ENCODE data around the gene PIK3R2. TPM values are rescaled to one million over a fixed set of nuclear protein-coding genes. Genes with fewer than 3 reads are reported as not detected.

The PIK3R2 gene
- total RNA-seq, 1 donor from 2014 or later, result 14.8 TPM

- no peak for DNase-seq (ENCODE audit: low spot score)
Observed at GRCh38 chr19:18171605-18172327, 18.8 kb downstream of the PIK3R2 start.

DNA sequence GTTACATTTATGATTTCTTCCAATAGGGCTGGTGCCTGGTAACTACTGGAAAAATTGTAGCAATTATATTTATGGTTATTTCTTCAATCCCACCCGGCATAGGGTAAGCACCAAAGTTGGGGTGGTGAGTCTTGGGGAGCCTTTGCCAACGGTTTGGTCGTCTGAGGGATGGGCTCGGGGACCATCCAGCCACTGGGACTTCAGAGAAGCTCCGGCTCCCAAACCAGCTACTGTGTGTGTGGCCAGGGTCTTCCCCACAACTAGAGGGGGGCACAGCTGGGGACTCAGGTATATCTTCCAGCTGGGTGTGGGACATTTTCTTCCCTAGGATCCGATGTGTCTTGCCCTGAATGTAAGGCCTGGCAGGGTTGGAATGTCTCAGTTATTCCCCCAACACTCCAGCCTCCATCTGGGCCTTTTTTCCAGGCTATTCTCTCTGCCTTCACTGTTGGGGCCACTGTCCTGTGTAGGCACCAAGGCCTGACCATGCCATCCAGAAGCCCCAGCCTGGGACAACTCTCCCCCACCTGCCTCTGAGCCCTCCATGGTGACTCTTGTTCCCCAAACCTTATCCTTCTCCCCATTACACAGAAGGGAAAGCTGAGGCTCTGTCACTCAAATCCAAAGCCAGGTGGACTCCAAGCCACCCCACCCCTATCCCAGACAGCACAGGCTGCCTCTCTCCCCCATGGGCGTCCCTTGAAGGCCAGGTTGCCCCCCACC, 19.5 kb downstream of the PIK3R2 start:
- DNase-seq (ENCODE audit: low spot score), result no peak

DNA sequence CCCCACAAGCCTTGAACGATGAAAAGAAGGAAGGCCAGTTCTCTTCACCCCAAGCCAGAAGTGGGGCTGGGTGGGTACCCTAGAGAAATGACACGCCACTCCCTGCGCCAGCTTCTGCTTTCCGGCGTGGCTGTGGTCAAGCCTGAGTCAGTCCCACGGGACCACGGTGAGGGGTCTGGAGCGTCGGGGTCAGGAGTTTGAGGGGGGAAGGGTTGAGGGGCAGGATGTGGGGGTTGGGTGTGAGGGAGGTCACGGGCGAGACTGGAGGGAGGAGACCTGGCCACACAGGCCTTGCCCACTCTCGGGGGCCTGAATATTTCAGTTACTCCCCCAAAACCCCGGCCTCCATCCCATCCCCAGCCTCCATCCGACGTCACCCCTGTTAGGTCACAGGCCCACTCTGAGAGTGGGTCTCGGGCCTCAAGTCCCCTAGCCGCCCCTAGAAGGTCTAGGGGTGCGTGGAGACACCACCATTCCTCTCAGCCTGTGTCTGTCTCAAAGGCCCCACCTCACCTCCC, 20.1 kb downstream of the PIK3R2 start:
- no peak for DNase-seq (ENCODE audit: low spot score)

DNA sequence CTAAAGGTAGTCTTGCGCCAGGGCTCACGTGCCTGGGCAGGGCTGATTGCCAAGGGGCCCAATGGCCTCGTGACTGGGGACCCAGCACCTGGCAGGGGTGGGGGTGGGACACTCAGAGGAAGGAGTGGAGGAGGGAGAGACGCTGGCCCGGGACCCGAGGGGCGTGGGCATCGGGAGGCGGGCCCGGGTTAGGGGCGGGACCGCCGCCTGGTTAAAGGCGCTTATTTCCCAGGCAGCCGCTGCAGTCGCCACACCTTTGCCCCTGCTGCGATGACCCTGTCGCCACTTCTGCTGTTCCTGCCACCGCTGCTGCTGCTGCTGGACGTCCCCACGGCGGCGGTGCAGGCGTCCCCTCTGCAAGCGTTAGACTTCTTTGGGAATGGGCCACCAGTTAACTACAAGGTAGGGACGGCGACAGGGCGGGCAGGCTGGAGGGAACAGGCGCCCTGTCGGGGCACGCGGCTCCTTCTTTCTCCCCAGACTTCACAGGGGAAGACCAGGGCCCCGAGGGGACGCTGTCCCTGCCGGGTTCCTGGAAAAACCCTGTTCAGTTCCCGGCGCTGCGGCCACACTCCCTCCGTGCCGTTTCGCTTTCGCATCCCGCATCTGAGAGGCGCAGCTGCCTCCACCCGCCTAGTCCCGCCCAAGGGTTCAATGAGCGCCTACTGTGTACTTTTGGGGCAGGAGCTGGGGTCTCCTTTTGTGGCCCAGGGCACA, 20.8 kb downstream of the PIK3R2 start, which contains the start of gene IFI30:
Gene IFI30 (plus strand): TSS at position 242 of the 717 bp plus-strand sequence. CDS start 29 bp downstream, at position 271.
- peak; percentile 94 for DNase-seq (ENCODE audit: low spot score)

DNA sequence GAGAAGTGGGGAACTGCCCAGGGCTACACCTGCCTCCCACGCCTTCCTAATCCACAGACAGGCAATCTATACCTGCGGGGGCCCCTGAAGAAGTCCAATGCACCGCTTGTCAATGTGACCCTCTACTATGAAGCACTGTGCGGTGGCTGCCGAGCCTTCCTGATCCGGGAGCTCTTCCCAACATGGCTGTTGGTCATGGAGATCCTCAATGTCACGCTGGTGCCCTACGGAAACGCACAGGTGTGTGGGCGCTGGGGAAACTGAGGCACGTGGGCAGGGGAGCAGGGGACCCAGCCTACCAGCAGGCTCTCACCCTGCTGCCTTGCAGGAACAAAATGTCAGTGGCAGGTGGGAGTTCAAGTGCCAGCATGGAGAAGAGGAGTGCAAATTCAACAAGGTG, 22.0 kb downstream of the PIK3R2 start:
- no peak for DNase-seq (ENCODE audit: low spot score)

- no peak for DNase-seq (ENCODE audit: low spot score)
Observed at GRCh38 chr19:18176367-18177310, 23.7 kb downstream of the PIK3R2 start.

DNA sequence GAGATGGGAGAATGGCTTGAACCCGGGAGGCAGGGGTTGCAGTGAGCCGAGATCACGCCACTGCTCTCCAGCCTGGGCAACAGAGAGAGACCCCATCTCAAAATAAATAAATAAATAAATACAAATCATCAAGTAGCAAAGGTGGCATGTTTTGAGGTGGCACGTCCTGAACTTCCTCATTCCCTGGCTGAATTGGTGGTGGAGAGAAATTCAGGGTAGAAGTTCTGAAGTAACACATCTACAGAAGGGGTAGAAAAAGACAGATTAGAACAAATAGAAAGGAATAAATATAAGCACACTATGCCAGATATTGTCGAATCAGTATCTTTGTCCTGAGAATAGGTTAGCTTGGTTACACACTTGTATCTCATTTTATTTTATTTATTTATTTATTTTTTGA, 27.0 kb downstream of the PIK3R2 start:
- DNase-seq (ENCODE audit: low spot score), result no peak

DNA sequence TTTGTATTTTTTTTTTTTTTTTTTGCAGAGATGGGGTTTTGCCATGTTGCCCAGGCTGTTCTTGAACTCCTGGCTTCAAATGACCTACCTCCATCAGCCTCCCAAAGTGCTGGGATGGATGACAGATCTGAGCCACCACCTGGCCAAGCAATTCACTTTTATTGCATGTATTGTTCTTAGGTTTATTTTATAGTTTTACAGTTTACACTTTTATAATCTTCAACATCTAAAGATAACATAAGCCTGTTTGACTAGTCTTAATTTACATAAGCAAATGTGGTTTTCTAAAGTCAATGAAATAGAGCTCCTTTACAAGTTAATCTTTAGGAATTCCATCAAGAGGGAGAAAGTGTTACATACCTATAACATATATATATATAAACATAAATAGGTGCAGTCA, 30.6 kb downstream of the PIK3R2 start:
- no peak for DNase-seq (ENCODE audit: low spot score)

DNA sequence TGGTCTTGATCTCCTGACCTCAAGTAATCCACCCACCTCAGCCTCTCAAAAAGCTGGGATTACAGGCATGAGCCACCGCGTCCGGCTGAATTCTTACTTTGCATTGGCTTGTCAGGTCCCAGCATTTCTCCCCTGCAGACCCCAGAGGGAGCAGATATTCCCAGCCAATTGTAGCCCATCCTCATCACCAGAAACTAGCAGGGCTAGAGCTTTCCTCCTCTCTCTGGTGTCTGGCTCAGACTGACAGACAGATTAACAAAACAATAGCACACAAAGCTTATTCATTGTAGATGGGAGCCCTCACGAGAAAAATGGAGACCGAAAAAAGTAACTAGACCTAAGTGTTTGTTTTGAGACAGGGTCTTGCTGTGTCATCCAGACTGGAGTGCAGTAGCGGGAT, 32.6 kb downstream of the PIK3R2 start:
- no peak for DNase-seq (ENCODE audit: low spot score)

- DNase-seq (ENCODE audit: low spot score), result no peak
Observed at GRCh38 chr19:18190278-18190677, 37.3 kb downstream of the PIK3R2 start.

DNA sequence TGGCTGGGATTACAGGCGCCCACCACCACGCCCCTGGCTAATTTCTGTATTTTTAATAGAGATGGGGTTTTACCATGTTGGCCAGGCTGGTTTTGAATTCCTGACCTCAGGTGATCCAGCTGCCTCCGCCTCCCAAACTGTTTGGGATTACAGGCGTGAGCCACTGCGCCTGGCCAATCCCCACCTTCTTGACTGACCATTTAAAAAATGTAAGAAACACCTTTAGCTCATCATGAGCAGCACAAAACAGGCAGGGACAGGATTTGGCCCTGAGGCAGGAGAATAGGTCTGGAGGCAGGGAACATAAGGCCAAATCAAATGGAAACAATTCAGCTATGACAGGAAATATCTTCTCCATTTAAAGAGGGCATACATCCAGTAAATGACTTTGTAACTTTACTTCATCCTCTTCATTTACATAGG, 38.7 kb downstream of the PIK3R2 start:
- DNase-seq (ENCODE audit: low spot score), result no peak

DNA sequence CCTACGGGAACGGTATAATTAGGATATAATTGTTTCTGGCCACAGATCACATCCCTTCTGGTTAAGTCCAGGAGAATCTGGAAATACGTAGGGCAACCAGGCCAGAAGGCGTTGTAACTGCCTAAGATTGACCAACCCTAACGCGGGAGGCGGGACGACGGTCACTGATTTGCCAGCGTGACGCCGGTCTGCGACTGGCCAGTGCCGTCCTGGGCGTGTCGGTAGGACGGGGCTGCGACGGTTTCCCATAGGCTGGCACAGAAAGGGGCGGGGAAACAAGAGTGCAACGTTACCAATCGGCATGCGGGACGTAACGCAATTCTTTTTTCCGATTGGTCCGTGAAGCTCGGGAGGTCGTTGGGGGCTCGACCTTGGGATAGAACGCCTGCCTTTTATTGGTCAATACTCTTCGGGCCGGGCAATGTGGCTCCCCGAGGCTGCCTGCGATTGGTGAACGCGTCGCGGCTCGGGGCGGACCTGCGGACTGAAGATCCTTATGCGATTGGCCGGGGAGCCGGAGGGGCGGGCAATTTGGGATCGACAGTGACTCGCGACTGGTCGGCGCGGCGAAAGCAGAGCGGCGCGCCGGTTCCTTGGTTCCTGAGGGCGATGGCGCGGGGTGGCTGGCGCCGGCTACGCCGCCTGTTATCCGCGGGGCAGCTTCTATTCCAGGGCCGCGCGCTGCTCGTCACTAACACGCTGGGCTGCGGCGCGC, 39.9 kb downstream of the PIK3R2 start, which contains the start of gene MPV17L2:
Gene MPV17L2 (plus strand): TSS at position 546 of the 715 bp plus-strand sequence. CDS start 64 bp downstream, at position 610.
- DNase-seq (ENCODE audit: low spot score), result peak; percentile 100

DNA sequence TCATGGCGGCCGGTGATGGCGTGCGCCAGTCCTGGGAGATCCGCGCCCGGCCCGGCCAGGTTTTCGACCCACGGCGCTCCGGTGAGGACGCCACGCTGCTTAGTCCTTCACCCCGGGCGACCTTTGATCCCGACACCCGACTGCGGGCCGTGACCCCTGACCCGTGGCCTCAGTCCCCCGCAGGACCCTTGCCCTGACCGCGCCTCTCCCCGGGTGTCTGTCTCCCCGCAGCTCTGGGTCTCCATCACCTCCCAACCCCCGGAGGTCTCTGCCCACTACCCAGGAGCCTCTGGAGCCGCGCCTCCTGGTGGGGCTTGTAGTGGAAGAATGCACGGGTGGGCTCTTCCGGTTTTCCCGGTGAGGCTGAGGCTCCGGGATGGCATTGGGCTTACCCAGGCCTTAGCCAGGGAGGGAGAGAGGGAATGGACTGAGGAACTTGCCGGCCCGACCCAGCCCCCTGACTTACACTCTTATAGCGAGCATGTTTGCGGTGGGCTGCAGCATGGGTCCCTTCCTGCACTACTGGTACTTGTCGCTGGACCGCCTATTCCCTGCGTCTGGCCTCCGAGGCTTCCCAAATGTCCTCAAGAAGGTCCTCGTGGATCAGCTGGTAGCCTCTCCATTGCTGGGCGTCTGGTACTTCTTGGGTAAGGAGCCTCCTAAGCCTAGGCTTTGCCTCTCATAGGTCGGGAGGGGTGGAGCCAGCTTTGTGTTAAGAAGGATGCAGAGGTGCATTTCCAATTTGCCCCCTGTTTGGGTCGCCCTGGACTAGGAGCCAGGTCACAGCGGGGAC, 40.6 kb downstream of the PIK3R2 start:
- no peak for DNase-seq (ENCODE audit: low spot score)

DNA sequence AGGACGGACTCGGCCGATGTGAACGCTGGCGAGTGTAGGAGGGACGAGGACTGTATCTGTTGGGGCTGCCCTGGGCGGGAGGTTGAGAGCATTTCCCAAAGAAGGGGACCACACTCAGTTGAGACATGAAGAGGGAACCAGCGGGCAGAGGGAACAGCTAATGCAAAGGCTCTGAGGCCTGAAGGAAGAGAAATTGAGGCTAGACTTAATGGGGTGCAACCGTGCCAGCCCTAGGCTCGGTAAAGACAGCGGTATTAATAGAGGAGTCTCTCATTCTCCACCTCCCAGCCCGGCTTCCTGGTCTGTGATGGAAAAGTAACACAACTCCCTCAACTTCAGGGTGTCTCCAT, 41.2 kb downstream of the PIK3R2 start:
- no peak for DNase-seq (ENCODE audit: low spot score)

GRCh38 chr19:18194554-18195238, 41.7 kb downstream of the PIK3R2 start:
- DNase-seq (ENCODE audit: low spot score), result no peak

DNA sequence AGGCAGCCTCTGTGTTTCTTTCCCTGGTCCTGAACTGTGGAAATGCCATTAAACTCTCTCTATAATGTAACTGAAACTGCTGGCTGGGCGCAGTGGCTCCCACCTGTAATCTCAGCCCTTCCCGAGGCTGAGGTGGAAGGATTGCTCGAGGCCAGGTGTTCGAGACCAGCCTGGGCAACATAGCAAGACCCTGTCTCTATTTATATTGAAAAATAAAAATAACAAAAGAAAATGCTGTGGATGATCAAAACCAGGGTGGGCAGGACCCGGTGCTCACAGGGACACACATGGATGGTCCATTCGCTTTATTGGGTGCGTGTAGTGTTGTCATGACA, 43.5 kb downstream of the PIK3R2 start:
- no peak for DNase-seq (ENCODE audit: low spot score)

GRCh38 chr19:18197306-18197705, 44.3 kb downstream of the PIK3R2 start:
- no peak for DNase-seq (ENCODE audit: low spot score)

- no peak for DNase-seq (ENCODE audit: low spot score)
Observed at GRCh38 chr19:18197941-18198340, 45.0 kb downstream of the PIK3R2 start.

- DNase-seq (ENCODE audit: low spot score), result no peak
Observed at GRCh38 chr19:18198374-18198773, 45.4 kb downstream of the PIK3R2 start.

All from mesenteric fat pad (tissue), 1 donor.